Right atrium auricular region (tissue), 2 donors: ENCODE results near the gene ASB9. TPM values are rescaled to one million over a fixed set of nuclear protein-coding genes. Genes with fewer than 3 reads are reported as not detected.

Experiments used
- DNase-seq: peaks from one replicate; pipeline ENCODE4 v3.0.0-alpha.2; 2019; ENCODE audit warnings: low spot score
- H3K27ac ChIP-seq, 2 donors: fragments of 200-600 bp; sonication (generic); 1 replicate in 1 of 2; 2 replicates in 1 of 2; pipeline ENCODE4 v1.5.1; 2016 to 2019
- H3K27me3 ChIP-seq, 2 donors: fragments of 200-600 bp; sonication (generic); one replicate each; pipeline versions ENCODE4 v1.5.1 to v1.6.0; 2017 to 2019
- H3K36me3 ChIP-seq: fragments of 200-600 bp; sonication (generic); one replicate; pipeline ENCODE4 v1.5.1; 2016
- H3K4me1 ChIP-seq, 2 donors: fragments of 200-600 bp; sonication (generic); one replicate each; pipeline versions ENCODE4 v1.5.1 to v1.6.0; 2017 to 2019
- H3K4me3 ChIP-seq, 2 donors: fragments of 200-600 bp; sonication (generic); 1 replicate in 1 of 2; 2 replicates in 1 of 2; pipeline ENCODE4 v1.5.1; 2017 to 2019; ENCODE audit warnings: mild to moderate bottlenecking in 1 of 2, moderate library complexity in 1 of 2
- H3K9me3 ChIP-seq, 2 donors: fragments of 200-600 bp; sonication (generic); one replicate each; pipeline ENCODE4 v1.5.1; 2019
- total RNA-seq, 2 donors: library from RNA; depleted of rRNA; stranded (reverse); fragments of >200 nt; gene quantifications; one replicate each; pipeline ENCODE4 v1.1.0, GENCODE V29; 2016
- TF ChIP-seq, protein P1 (sequence below), 2 donors: fragments of 200-600 bp; sonication (generic); IDR thresholded peaks; one replicate each; pipeline ENCODE4 v1.5.1; 2019; ENCODE audit warnings: antibody characterized with exemption in 2 of 2

The ASB9 gene
- total RNA-seq, 2 donors from 2014 or later: 1.1 to 1.8 TPM

DNA sequence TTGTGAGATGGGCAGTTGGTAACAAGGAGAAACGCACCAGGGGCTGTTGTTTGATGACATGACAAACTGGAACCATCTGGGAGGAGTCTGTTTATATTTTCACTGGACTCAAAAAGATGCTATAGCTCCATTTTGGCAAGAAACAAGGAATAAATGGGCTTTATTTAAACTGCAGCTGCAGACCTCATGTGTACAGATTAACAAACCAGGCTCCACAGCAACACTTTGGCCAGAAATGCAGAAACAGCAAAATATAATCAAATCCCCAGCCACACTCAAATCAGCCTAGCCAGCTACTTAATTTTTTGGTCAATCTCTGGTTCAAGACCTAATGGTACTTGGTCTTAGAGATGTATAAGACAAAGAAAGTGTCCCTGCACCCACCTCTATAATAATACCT, 52.7 kb downstream of the ASB9 start:
- Histone ChIP-seq H3K27ac (no peak overlapping the region), H3K27me3 (no peaks in the 10 kb centered on the region), H3K4me1 (no peaks in the 10 kb centered on the region), H3K36me3 (no peaks in the 10 kb centered on the region), H3K9me3 (no peaks in the 10 kb centered on the region), H3K4me3 (no peak overlapping the region)
- TF ChIP-seq, protein P1, sequence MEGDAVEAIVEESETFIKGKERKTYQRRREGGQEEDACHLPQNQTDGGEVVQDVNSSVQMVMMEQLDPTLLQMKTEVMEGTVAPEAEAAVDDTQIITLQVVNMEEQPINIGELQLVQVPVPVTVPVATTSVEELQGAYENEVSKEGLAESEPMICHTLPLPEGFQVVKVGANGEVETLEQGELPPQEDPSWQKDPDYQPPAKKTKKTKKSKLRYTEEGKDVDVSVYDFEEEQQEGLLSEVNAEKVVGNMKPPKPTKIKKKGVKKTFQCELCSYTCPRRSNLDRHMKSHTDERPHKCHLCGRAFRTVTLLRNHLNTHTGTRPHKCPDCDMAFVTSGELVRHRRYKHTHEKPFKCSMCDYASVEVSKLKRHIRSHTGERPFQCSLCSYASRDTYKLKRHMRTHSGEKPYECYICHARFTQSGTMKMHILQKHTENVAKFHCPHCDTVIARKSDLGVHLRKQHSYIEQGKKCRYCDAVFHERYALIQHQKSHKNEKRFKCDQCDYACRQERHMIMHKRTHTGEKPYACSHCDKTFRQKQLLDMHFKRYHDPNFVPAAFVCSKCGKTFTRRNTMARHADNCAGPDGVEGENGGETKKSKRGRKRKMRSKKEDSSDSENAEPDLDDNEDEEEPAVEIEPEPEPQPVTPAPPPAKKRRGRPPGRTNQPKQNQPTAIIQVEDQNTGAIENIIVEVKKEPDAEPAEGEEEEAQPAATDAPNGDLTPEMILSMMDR (IDR thresholded peaks at IDR 0.05): no peak
- DNase-seq: no peak

DNA sequence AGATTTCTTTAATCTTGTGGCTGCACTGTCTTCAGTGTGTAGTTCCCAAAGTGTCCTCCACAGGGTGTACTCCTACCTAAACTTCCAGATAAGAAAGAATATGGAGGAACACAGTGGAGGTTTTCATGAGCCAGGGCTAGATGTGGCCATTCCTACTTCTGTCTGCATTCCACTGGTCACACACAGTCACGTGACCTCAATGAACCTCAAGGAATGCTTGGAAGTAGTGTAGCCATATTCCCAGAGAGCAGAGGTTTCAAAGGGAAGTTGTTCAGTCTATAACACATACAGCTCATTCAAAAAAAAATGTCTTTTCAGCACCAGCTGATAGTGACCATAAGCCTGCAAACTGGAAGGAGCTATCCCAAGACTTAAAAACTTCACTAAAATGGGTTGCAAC, 53.6 kb downstream of the ASB9 start:
- H3K27me3 ChIP-seq: no peaks in the 10 kb centered on the region
- no peak overlapping the region for H3K4me3 ChIP-seq
- DNase-seq: no peak
- H3K36me3 ChIP-seq: no peaks in the 10 kb centered on the region
- no peak overlapping the region for H3K27ac ChIP-seq
- H3K4me1 ChIP-seq: no peaks in the 10 kb centered on the region
- no peaks in the 10 kb centered on the region for H3K9me3 ChIP-seq
- TF ChIP-seq, protein P1 (IDR thresholded peaks at IDR 0.05): no peak

DNA sequence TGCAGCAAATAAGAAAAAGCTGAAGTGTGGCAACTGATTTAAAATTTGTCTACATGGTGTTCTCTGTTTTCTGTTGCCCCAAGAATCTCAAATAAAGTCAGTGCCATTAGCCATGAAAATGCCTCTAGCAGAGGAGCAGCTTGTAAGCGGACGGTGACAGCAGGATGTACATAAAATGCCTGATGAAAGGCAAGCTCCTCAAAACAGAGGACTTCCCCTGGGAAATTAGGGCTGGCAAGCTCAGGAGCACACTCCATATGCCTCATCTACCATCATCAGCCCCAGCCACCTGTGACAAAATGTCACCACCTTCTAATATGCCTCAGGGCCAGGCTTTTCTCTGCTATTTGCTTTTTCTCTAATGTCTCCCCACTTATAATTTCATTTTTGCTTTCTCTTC, 54.5 kb downstream of the ASB9 start:
- TF ChIP-seq, protein P1 (IDR thresholded peaks at IDR 0.05): no peak
- Histone ChIP-seq H3K27ac (no peak overlapping the region), H3K27me3 (no peaks in the 10 kb centered on the region), H3K9me3 (no peaks in the 10 kb centered on the region), H3K4me1 (no peaks in the 10 kb centered on the region), H3K36me3 (no peaks in the 10 kb centered on the region), H3K4me3 (no peak overlapping the region)
- DNase-seq: no peak

DNA sequence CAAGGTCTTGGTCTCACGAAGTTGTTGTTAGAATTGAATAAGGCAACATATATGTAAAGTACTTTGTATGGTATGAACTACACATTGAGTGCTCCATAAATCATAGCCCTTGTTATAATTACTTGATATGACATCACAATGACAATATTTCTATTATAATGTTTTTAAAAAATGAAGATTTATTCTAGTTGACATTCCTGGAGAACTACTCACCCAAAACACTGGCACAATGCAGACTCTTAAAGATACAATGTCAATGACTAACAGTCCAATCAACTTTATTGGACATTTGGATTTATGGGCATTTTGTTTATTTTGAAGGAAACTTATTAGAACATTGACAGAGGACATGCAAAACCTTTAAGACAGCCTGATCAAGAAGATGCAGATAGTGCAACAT, 55.3 kb downstream of the ASB9 start:
- Histone ChIP-seq H3K4me3 (no peak overlapping the region), H3K36me3 (no peaks in the 10 kb centered on the region), H3K27ac (no peak overlapping the region), H3K9me3 (no peaks in the 10 kb centered on the region), H3K4me1 (no peaks in the 10 kb centered on the region), H3K27me3 (no peaks in the 10 kb centered on the region)
- TF ChIP-seq, protein P1 (IDR thresholded peaks at IDR 0.05): no peak
- no peak for DNase-seq

DNA sequence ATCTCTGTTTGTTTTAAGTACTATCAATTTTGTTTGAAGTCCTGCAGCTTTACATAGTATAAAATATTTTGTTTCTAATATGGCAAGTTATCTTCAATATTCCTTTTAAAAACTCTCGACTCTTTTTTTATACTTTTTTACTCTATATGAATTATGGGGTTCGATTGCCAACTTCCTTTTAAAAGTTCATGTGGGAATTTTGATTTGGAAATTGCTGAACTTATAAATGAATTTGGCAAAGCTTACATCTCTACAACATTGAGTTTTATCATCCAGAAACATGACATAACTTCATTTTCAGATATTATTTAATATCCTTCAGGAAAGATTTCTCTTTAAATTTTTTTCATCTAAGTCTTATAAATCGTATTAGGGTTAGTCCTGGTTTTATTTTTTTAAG, 60.8 kb downstream of the ASB9 start:
- Histone ChIP-seq H3K4me1 (no peaks in the 10 kb centered on the region), H3K27me3 (no peaks in the 10 kb centered on the region), H3K4me3 (no peak overlapping the region), H3K27ac (no peak overlapping the region), H3K36me3 (no peaks in the 10 kb centered on the region), H3K9me3 (no peaks in the 10 kb centered on the region)
- no peak for DNase-seq
- TF ChIP-seq, protein P1 (IDR thresholded peaks at IDR 0.05): no peak

DNA sequence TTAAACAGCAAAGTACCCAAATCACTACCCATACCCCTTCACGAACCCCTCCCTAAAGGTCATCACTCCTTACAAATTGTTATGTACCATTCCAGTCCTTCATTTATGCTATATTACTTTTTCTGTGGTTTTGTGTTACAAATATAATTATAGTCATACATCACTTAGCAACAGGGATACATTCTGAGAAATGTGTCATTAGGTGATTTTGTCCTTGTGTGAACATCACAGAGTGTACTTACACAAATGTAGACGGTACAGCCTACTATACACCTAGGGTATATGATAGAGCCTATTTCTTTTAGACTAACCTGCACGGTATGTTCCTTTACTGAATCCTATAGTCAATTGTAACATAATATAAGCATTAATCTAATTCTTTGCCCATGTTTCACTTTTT, 61.9 kb downstream of the ASB9 start:
- H3K27me3 ChIP-seq: no peaks in the 10 kb centered on the region
- no peak for DNase-seq
- TF ChIP-seq, protein P1 (IDR thresholded peaks at IDR 0.05): no peak
- H3K4me3 ChIP-seq: no peak overlapping the region
- no peaks in the 10 kb centered on the region for H3K36me3 ChIP-seq
- no peaks in the 10 kb centered on the region for H3K9me3 ChIP-seq
- H3K4me1 ChIP-seq: no peaks in the 10 kb centered on the region
- H3K27ac ChIP-seq: no peak overlapping the region
